Neutrophil (primary cell): ENCODE measurements around the gene RAPGEF3.
A peak's percentile ranks its signal among the peaks of the same experiment; 100 is the strongest.

Source experiments
- H3K27ac ChIP-seq: fragments of 200-600 bp; sonication (generic); 2 replicates; pipeline ENCODE4 v1.5.1; 2016; ENCODE audit warnings: mild to moderate bottlenecking, moderate library complexity
- H3K27me3 ChIP-seq: fragments of 200-600 bp; sonication (generic); 2 replicates; pipeline ENCODE4 v1.6.0; 2016; ENCODE audit warnings: mild to moderate bottlenecking
- H3K36me3 ChIP-seq: fragments of 200-600 bp; sonication (generic); 2 replicates; pipeline ENCODE4 v1.5.1; 2017
- H3K4me1 ChIP-seq, 2 experiments: fragments of 200-600 bp in 1 of 2; sonication (generic) in 1 of 2; 1 replicate in 1 of 2; 2 replicates in 1 of 2; pipeline versions ENCODE4 v1.5.1 to v1.6.1; 2013 to 2016; ENCODE audit warnings: low read depth in 1 of 2, low read length in 1 of 2, mild to moderate bottlenecking in 1 of 2, moderate library complexity in 1 of 2; ENCODE audit not compliant: control insufficient read depth in 1 of 2, insufficient read depth in 1 of 2
- H3K4me3 ChIP-seq, 2 experiments: fragments of 200-600 bp in 1 of 2; sonication (generic) in 1 of 2; 1 replicate in 1 of 2; 2 replicates in 1 of 2; pipeline ENCODE4 v1.5.1; 2013 to 2016; ENCODE audit warnings: low read depth in 1 of 2, low read length in 1 of 2, mild to moderate bottlenecking in 1 of 2, moderate library complexity in 1 of 2
- H3K9me3 ChIP-seq: fragments of 200-600 bp; sonication (generic); 2 replicates; pipeline ENCODE4 v1.5.1; 2016
- CTCF ChIP-seq: fragments of 200-600 bp; sonication (generic); IDR thresholded peaks from 2 replicates; pipeline ENCODE4 v1.5.1; 2016; ENCODE audit warnings: antibody characterized with exemption

The RAPGEF3 gene

GRCh38 chr12:47762850-47763465 is 4.3 kb upstream of the RAPGEF3 start:
- Histone ChIP-seq H3K27ac (no peak overlapping the region), H3K4me3 (no peak overlapping the region), H3K9me3 (no peaks in the 10 kb centered on the region), H3K4me1 (peaks cover 37 to 43% of the 10 kb centered on the region in 2 experiments), H3K27me3 (no peaks in the 10 kb centered on the region), H3K36me3 (no peaks in the 10 kb centered on the region)
- TF ChIP-seq CTCF: no peak

- TF ChIP-seq CTCF: no peak
- H3K36me3 ChIP-seq: no peaks in the 10 kb centered on the region
- peak overlapping the region; percentile 19 for H3K27ac ChIP-seq
- no peaks in the 10 kb centered on the region for H3K9me3 ChIP-seq
- no peaks in the 10 kb centered on the region for H3K27me3 ChIP-seq
- H3K4me1 ChIP-seq: peaks cover 26 to 34% of the 10 kb centered on the region in 2 experiments
- peak overlapping the region; percentile 69 to 71 for H3K4me3 ChIP-seq
Observed at GRCh38 chr12:47758584-47758833, 171 bp downstream of the RAPGEF3 start.

GRCh38 chr12:47757840-47758583 is 668 bp downstream of the RAPGEF3 start:
- Histone ChIP-seq H3K4me3 (peak overlapping the region; percentile 69 to 71), H3K4me1 (peaks cover 28 to 35% of the 10 kb centered on the region in 2 experiments), H3K36me3 (no peaks in the 10 kb centered on the region), H3K27me3 (no peaks in the 10 kb centered on the region), H3K9me3 (no peaks in the 10 kb centered on the region), H3K27ac (peak overlapping the region; percentile 19)
- TF ChIP-seq CTCF: no peak

- H3K9me3 ChIP-seq: no peaks in the 10 kb centered on the region
- H3K27ac ChIP-seq: no peak overlapping the region
- peaks cover 31 to 36% of the 10 kb centered on the region in 2 experiments for H3K4me1 ChIP-seq
- TF ChIP-seq CTCF: no peak
- H3K4me3 ChIP-seq: no peak overlapping the region
- H3K27me3 ChIP-seq: no peaks in the 10 kb centered on the region
- no peaks in the 10 kb centered on the region for H3K36me3 ChIP-seq
Observed at GRCh38 chr12:47757364-47757839, 1.3 kb downstream of the RAPGEF3 start.

GRCh38 chr12:47755655-47756562 is 2.8 kb downstream of the RAPGEF3 start:
- Histone ChIP-seq H3K27me3 (no peaks in the 10 kb centered on the region), H3K27ac (no peak overlapping the region), H3K9me3 (no peaks in the 10 kb centered on the region), H3K36me3 (no peaks in the 10 kb centered on the region), H3K4me1 (peaks cover 31 to 36% of the 10 kb centered on the region in 2 experiments), H3K4me3 (no peak overlapping the region)
- TF ChIP-seq CTCF: no peak
